RKO (cell line): ENCODE results near the gene RPTOR.
"Not testable (repeated sequence)": the region's sequence is repeated elsewhere in the genome, so short reads cannot be mapped to it uniquely, and the experiment has no call there.

Experiments
- DNase-seq: peaks from one replicate; pipeline ENCODE4 v3.0.0-alpha.2; 2016; ENCODE audit warnings: low spot score

The RPTOR gene

GRCh38 chr17:80618304-80618703 is 73.7 kb downstream of the RPTOR start:
- DNase-seq, result no peak

GRCh38 chr17:80619535-80620235 is 75.0 kb downstream of the RPTOR start:
- no peak for DNase-seq

- DNase-seq, result no peak
Measured at GRCh38 chr17:80621335-80621996, 76.8 kb downstream of the RPTOR start.

GRCh38 chr17:80621997-80622357 is 77.3 kb downstream of the RPTOR start:
- no peak for DNase-seq

GRCh38 chr17:80624864-80625263 is 80.2 kb downstream of the RPTOR start:
- DNase-seq, result no peak

GRCh38 chr17:80625627-80626026 is 81.0 kb downstream of the RPTOR start:
- no peak for DNase-seq

GRCh38 chr17:80628881-80629280 is 84.2 kb downstream of the RPTOR start:
- DNase-seq, result not testable (repeated sequence)

- no peak for DNase-seq
Measured at GRCh38 chr17:80629298-80630028, 84.8 kb downstream of the RPTOR start.

- DNase-seq, result no peak
Measured at GRCh38 chr17:80630560-80631120, 86.0 kb downstream of the RPTOR start.

- DNase-seq, result no peak
Measured at GRCh38 chr17:80631142-80632045, 86.8 kb downstream of the RPTOR start.

GRCh38 chr17:80632046-80632581 is 87.5 kb downstream of the RPTOR start:
- DNase-seq, result no peak

- no peak for DNase-seq
Measured at GRCh38 chr17:80633207-80633606, 88.6 kb downstream of the RPTOR start.

GRCh38 chr17:80633994-80634566 is 89.4 kb downstream of the RPTOR start:
- no peak for DNase-seq

- no peak for DNase-seq
Measured at GRCh38 chr17:80636361-80637018, 91.9 kb downstream of the RPTOR start.

- no peak for DNase-seq
Measured at GRCh38 chr17:80637048-80637781, 92.6 kb downstream of the RPTOR start.

GRCh38 chr17:80639658-80640057 is 95.0 kb downstream of the RPTOR start:
- DNase-seq, result no peak

- no peak for DNase-seq
Measured at GRCh38 chr17:80640366-80641084, 95.9 kb downstream of the RPTOR start.

- no peak for DNase-seq
Measured at GRCh38 chr17:80643326-80644099, 98.9 kb downstream of the RPTOR start.
